Measurements from ENCODE around the gene BLOC1S3.

DNA sequence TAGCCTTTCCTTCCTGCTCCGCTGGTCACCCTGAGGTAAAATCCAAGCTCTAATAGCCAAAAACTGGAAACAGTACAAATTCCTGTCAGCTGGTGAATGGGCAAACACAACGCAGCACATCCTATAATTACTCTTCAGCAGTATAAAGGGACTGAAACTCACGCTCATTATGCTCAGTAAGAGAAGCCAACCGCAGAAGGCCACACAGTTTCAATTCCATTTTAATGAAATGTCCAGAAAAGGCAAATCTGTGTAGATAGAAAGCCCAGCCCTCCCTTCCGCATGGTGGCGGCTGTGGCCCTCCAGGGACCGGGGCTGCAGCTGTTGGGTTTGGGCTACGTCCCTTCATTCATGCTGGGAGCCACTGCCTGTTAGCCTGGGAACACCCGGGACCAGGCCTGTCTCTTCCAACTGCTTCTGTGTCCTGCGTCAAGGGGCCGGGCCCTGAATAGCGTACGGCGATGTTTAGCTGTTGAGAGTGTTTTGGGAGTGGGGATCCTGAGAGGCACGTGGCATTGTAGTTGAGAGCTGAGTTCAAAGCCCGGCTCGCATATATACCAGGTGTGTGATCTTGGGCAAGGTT is 41.3 kb upstream of the BLOC1S3 start:
- TF ChIP-seq CTCF (optimal IDR thresholded peaks at IDR 0.05 in 1 of 3, IDR thresholded peaks at IDR 0.05 in 1 of 3, conservative IDR thresholded peaks at IDR 0.05 in 1 of 3; ENCODE audit: extremely low read depth in 1 of 3, insufficient read depth in 2 of 3, low read length in 3 of 3) (no peak), EZH2 (IDR thresholded peaks at IDR 0.05; ENCODE audit: low read length) (no peak)

All from keratinocyte (primary cell).